ENCODE measurements around the gene ANK2.

- TF ChIP-seq, protein P1, sequence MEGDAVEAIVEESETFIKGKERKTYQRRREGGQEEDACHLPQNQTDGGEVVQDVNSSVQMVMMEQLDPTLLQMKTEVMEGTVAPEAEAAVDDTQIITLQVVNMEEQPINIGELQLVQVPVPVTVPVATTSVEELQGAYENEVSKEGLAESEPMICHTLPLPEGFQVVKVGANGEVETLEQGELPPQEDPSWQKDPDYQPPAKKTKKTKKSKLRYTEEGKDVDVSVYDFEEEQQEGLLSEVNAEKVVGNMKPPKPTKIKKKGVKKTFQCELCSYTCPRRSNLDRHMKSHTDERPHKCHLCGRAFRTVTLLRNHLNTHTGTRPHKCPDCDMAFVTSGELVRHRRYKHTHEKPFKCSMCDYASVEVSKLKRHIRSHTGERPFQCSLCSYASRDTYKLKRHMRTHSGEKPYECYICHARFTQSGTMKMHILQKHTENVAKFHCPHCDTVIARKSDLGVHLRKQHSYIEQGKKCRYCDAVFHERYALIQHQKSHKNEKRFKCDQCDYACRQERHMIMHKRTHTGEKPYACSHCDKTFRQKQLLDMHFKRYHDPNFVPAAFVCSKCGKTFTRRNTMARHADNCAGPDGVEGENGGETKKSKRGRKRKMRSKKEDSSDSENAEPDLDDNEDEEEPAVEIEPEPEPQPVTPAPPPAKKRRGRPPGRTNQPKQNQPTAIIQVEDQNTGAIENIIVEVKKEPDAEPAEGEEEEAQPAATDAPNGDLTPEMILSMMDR (IDR thresholded peaks at IDR 0.05 in 4 of 5, conservative IDR thresholded peaks at IDR 0.05 in 1 of 5), result no peak
- TF ChIP-seq POLR2A (IDR thresholded peaks at IDR 0.05), result no peak
Measured at GRCh38 chr4:113071805-113072204, 22.4 kb downstream of the ANK2 start.
